Karpas-422 (cell line): Measurements from ENCODE around the gene NFKBIE. TPM values are rescaled to one million over a fixed set of nuclear protein-coding genes. Genes with fewer than 3 reads are reported as not detected.
A peak's percentile ranks its signal among the peaks of the same experiment; 100 is the strongest.

Experiments used
- DNase-seq: peaks from one replicate; pipeline ENCODE4 v3.0.0-alpha.2; 2015
- H2AFZ ChIP-seq: fragments of 200-600 bp; sonication (generic); 2 replicates; pipeline ENCODE4 v1.6.1; 2014; ENCODE audit warnings: antibody characterized with exemption, low read length, mixed read lengths
- H3K27ac ChIP-seq: fragments of 200-600 bp; sonication (generic); 2 replicates; pipeline ENCODE4 v1.5.1; 2014; ENCODE audit warnings: mild to moderate bottlenecking, low read length, moderate library complexity
- H3K27me3 ChIP-seq: fragments of 200-600 bp; sonication (generic); 2 replicates; pipeline ENCODE4 v1.6.1; 2014; ENCODE audit warnings: low read length, mixed read lengths
- H3K36me3 ChIP-seq: fragments of 200-600 bp; sonication (generic); 2 replicates; pipeline ENCODE4 v1.6.1; 2014; ENCODE audit warnings: low read length, mixed read lengths; ENCODE audit not compliant: insufficient read depth
- H3K4me1 ChIP-seq: fragments of 200-600 bp; sonication (generic); 2 replicates; pipeline ENCODE4 v1.6.1; 2014; ENCODE audit warnings: mild to moderate bottlenecking, low read length, mixed read lengths
- H3K4me2 ChIP-seq: fragments of 200-600 bp; sonication (generic); 2 replicates; pipeline ENCODE4 v1.6.1; 2014; ENCODE audit warnings: low read length, low read depth, mild to moderate bottlenecking; ENCODE audit not compliant: poor library complexity, severe bottlenecking
- H3K4me3 ChIP-seq: fragments of 200-600 bp; sonication (generic); 2 replicates; pipeline ENCODE4 v1.5.1; 2014; ENCODE audit warnings: mild to moderate bottlenecking, antibody characterized with exemption, low read length, mixed read lengths
- H3K79me2 ChIP-seq: fragments of 200-600 bp; sonication (generic); 2 replicates; pipeline ENCODE4 v1.6.1; 2014; ENCODE audit warnings: mild to moderate bottlenecking, low read length, mixed read lengths
- H3K9ac ChIP-seq: fragments of 200-600 bp; sonication (generic); 2 replicates; pipeline ENCODE4 v1.6.0; 2014; ENCODE audit warnings: low read length
- H3K9me2 ChIP-seq: fragments of 200-600 bp; sonication (generic), shearing (Covaris generic); replicated peaks from 2 replicates; pipeline ENCODE4 v1.6.0; 2014; ENCODE audit warnings: mild to moderate bottlenecking, low read length, moderate library complexity; ENCODE audit not compliant: insufficient read depth
- H3K9me3 ChIP-seq: fragments of 300-700, 200-600 bp; sonication (generic); 2 replicates; pipeline ENCODE4 v1.6.1; 2014; ENCODE audit warnings: low read length, mixed read lengths
- H4K20me1 ChIP-seq: fragments of 200-600 bp; sonication (generic); 2 replicates; pipeline ENCODE4 v1.6.1; 2014; ENCODE audit warnings: mild to moderate bottlenecking, antibody characterized with exemption, low read length, low read depth; ENCODE audit not compliant: insufficient read depth
- total RNA-seq: library from RNA; depleted of rRNA; stranded (reverse); fragments of >200 nt; shearing (Covaris generic); gene quantifications from 2 replicates; pipeline ENCODE4 v1.2.3, GENCODE V29; 2014; ENCODE audit warnings: low replicate concordance

NFKBIE gene
- total RNA-seq, 1 experiment from 2014 or later: 26.1 TPM

- Histone ChIP-seq H3K9me3 (no peaks in the 10 kb centered on the region), H3K4me3 (no peak overlapping the region), H3K4me1 (0 out of 2 replicates have a peak, but pooled peaks cover 3% of the 10 kb centered on the region), H3K36me3 (no peaks in the 10 kb centered on the region), H3K4me2 (no peak overlapping the region), H3K9me2 (no peaks in the 10 kb centered on the region), H3K27ac (no peak overlapping the region), H3K9ac (no peak overlapping the region), H2AFZ (no peak overlapping the region), H3K79me2 (no peaks in the 10 kb centered on the region), H4K20me1 (0 out of 2 replicates have a peak, but pooled peaks cover 3% of the 10 kb centered on the region), H3K27me3 (no peaks in the 10 kb centered on the region)
- no peak for DNase-seq
Observed at GRCh38 chr6:44271914-44272313, 6.6 kb upstream of the NFKBIE start.

GRCh38 chr6:44271406-44271723 is 6.0 kb upstream of the NFKBIE start:
- H3K27me3 ChIP-seq: no peaks in the 10 kb centered on the region
- peak overlapping the region; percentile 47; the same call in 1 of the 2 replicates for H3K4me3 ChIP-seq
- peak overlapping the region; percentile 44 for H3K4me2 ChIP-seq
- H3K9me3 ChIP-seq: no peaks in the 10 kb centered on the region
- H4K20me1 ChIP-seq: 0 out of 2 replicates have a peak, but pooled peaks cover 3% of the 10 kb centered on the region
- no peak overlapping the region for H3K9ac ChIP-seq
- H2AFZ ChIP-seq: no peak overlapping the region
- H3K27ac ChIP-seq: no peak overlapping the region
- H3K9me2 ChIP-seq: no peaks in the 10 kb centered on the region
- H3K79me2 ChIP-seq: no peaks in the 10 kb centered on the region
- H3K4me1 ChIP-seq: 0 out of 2 replicates have a peak, but pooled peaks cover 3% of the 10 kb centered on the region
- no peak for DNase-seq
- no peaks in the 10 kb centered on the region for H3K36me3 ChIP-seq

- no peak overlapping the region for H3K27ac ChIP-seq
- peak overlapping the region; percentile 47; the same call in 1 of the 2 replicates for H3K4me3 ChIP-seq
- H3K79me2 ChIP-seq: no peaks in the 10 kb centered on the region
- no peak overlapping the region for H2AFZ ChIP-seq
- H3K9me3 ChIP-seq: no peaks in the 10 kb centered on the region
- no peaks in the 10 kb centered on the region for H3K9me2 ChIP-seq
- H3K36me3 ChIP-seq: no peaks in the 10 kb centered on the region
- peak overlapping the region; percentile 44 for H3K4me2 ChIP-seq
- peaks cover 3% of the 10 kb centered on the region; the same call in 1 of the 2 replicates for H3K4me1 ChIP-seq
- 0 out of 2 replicates have a peak, but pooled peaks cover 3% of the 10 kb centered on the region for H4K20me1 ChIP-seq
- DNase-seq: no peak
- peak overlapping the region; percentile 20; the same call in 1 of the 2 replicates for H3K9ac ChIP-seq
- no peaks in the 10 kb centered on the region for H3K27me3 ChIP-seq
Observed at GRCh38 chr6:44270526-44271405, 5.4 kb upstream of the NFKBIE start.

GRCh38 chr6:44269921-44270525 is 4.7 kb upstream of the NFKBIE start, which contains the start of gene TMEM151B:
Gene TMEM151B, plus strand, starts transcription at chr6:44270450. Its CDS starts 293 bp downstream, at chr6:44270743.
- 0 out of 2 replicates have a peak, but pooled peaks cover 3% of the 10 kb centered on the region for H4K20me1 ChIP-seq
- H3K4me1 ChIP-seq: peaks cover 3% of the 10 kb centered on the region; the same call in 1 of the 2 replicates
- peak within 1 kb of the TSS; percentile 20; the same call in 1 of the 2 replicates for H3K9ac ChIP-seq
- H3K9me2 ChIP-seq: no peaks in the 10 kb centered on the region
- H2AFZ ChIP-seq: no peak within 1 kb of the TSS
- peak within 1 kb of the TSS; percentile 47; the same call in 1 of the 2 replicates for H3K4me3 ChIP-seq
- H3K27me3 ChIP-seq: no peaks in the 10 kb centered on the region
- peak; percentile 54 for DNase-seq
- peak within 1 kb of the TSS; percentile 44 for H3K4me2 ChIP-seq
- H3K27ac ChIP-seq: no peak within 1 kb of the TSS
- H3K9me3 ChIP-seq: no peaks in the 10 kb centered on the region
- no peaks in the 10 kb centered on the region; the same call in 1 of the 2 replicates for H3K79me2 ChIP-seq
- H3K36me3 ChIP-seq: no peaks in the 10 kb centered on the region

GRCh38 chr6:44269178-44269920 is 4.0 kb upstream of the NFKBIE start:
- H3K27me3 ChIP-seq: no peaks in the 10 kb centered on the region
- no peak overlapping the region for H2AFZ ChIP-seq
- no peaks in the 10 kb centered on the region for H3K36me3 ChIP-seq
- H3K27ac ChIP-seq: no peak overlapping the region
- H3K4me1 ChIP-seq: peaks cover 7% of the 10 kb centered on the region
- H3K79me2 ChIP-seq: peaks cover 6% of the 10 kb centered on the region
- DNase-seq: no peak
- no peak overlapping the region for H3K4me2 ChIP-seq
- no peak overlapping the region for H3K9ac ChIP-seq
- no peaks in the 10 kb centered on the region for H3K9me2 ChIP-seq
- H3K9me3 ChIP-seq: no peaks in the 10 kb centered on the region
- no peak overlapping the region for H3K4me3 ChIP-seq
- 0 out of 2 replicates have a peak, but pooled peaks cover 3% of the 10 kb centered on the region for H4K20me1 ChIP-seq

- H3K36me3 ChIP-seq: no peaks in the 10 kb centered on the region
- H3K27me3 ChIP-seq: no peaks in the 10 kb centered on the region
- no peak overlapping the region for H3K9ac ChIP-seq
- no peak overlapping the region for H3K4me3 ChIP-seq
- H3K9me3 ChIP-seq: no peaks in the 10 kb centered on the region
- peaks cover 17% of the 10 kb centered on the region for H3K79me2 ChIP-seq
- H3K4me1 ChIP-seq: peaks cover 17% of the 10 kb centered on the region
- H3K27ac ChIP-seq: no peak overlapping the region
- H3K9me2 ChIP-seq: no peaks in the 10 kb centered on the region
- H2AFZ ChIP-seq: no peak overlapping the region
- H3K4me2 ChIP-seq: no peak overlapping the region
- DNase-seq: peak; percentile 84
- 0 out of 2 replicates have a peak, but pooled peaks cover 3% of the 10 kb centered on the region for H4K20me1 ChIP-seq
Observed at GRCh38 chr6:44268095-44268628, 2.8 kb upstream of the NFKBIE start.

GRCh38 chr6:44267252-44267651 is 1.9 kb upstream of the NFKBIE start:
- H3K9me2 ChIP-seq: no peaks in the 10 kb centered on the region
- no peak for DNase-seq
- no peak overlapping the region for H3K27ac ChIP-seq
- H2AFZ ChIP-seq: no peak overlapping the region
- H3K4me2 ChIP-seq: no peak overlapping the region
- H4K20me1 ChIP-seq: 0 out of 2 replicates have a peak, but pooled peaks cover 3% of the 10 kb centered on the region
- no peak overlapping the region for H3K9ac ChIP-seq
- H3K79me2 ChIP-seq: peaks cover 26% of the 10 kb centered on the region
- peaks cover 26% of the 10 kb centered on the region for H3K4me1 ChIP-seq
- H3K9me3 ChIP-seq: no peaks in the 10 kb centered on the region
- no peak overlapping the region for H3K4me3 ChIP-seq
- H3K27me3 ChIP-seq: no peaks in the 10 kb centered on the region
- H3K36me3 ChIP-seq: no peaks in the 10 kb centered on the region
